Natural killer cell treated with Interleukin-12 subunit alpha and Interleukin-12 subunit beta and Interleukin-15 and Interleukin-18, amount 100 ng/mL, for 72 hours (primary cell): ENCODE results near the gene SLC49A4. TPM values are rescaled to one million over a fixed set of nuclear protein-coding genes. Genes with fewer than 3 reads are reported as not detected.

Source experiments
- ATAC-seq, 2 donors: fragments of 150-1000 bp; cut with Tn5 transposase in 1 of 2; sonication (Bioruptor Pico), chemical (Tn5 transposase) in 1 of 2; 2 replicates each; pipeline ENCODE4 v1.10.0; 2021
- DNase-seq: peaks from one replicate; pipeline ENCODE4 v3.0.0; 2022; ENCODE audit warnings: low spot score
- H3K27ac Mint-ChIP-seq, 2 donors: 1 replicate in 1 of 2; 2 replicates in 1 of 2; pipeline ENCODE4 v1.8.0; 2022; ENCODE audit warnings: mixed read lengths in 2 of 2, mild to moderate bottlenecking in 1 of 2, moderate library complexity in 1 of 2
- H3K27me3 Mint-ChIP-seq, 2 donors: 1 replicate in 1 of 2; 2 replicates in 1 of 2; pipeline ENCODE4 v1.8.0; 2022; ENCODE audit warnings: mixed read lengths in 2 of 2
- H3K36me3 Mint-ChIP-seq: one replicate; pipeline ENCODE4 v1.8.0; 2022; ENCODE audit warnings: mixed read lengths
- H3K4me1 Mint-ChIP-seq, 2 donors: 1 replicate in 1 of 2; 2 replicates in 1 of 2; pipeline ENCODE4 v1.8.0; 2022; ENCODE audit warnings: low read depth in 2 of 2, mixed read lengths in 2 of 2, mild to moderate bottlenecking in 1 of 2
- H3K4me3 Mint-ChIP-seq: one replicate; pipeline ENCODE4 v1.8.0; 2022; ENCODE audit warnings: mixed read lengths
- H3K9me3 Mint-ChIP-seq: 2 replicates; pipeline ENCODE4 v1.8.0; 2022; ENCODE audit warnings: mixed read lengths
- total RNA-seq, 2 donors: library from RNA; stranded (reverse); gene quantifications; one replicate each; pipeline ENCODE4 v1.2.3, GENCODE V29; 2022

Gene SLC49A4
- total RNA-seq, 2 donors from 2014 or later = 1.8 to 2.7 TPM

GRCh38 chr3:122795674-122796195 is 866 bp downstream of the SLC49A4 start:
- H3K9me3 Mint-ChIP-seq = no peaks in the 10 kb centered on the region
- peaks cover 25 to 32% of the 10 kb centered on the region in 2 donors for H3K4me1 Mint-ChIP-seq
- no peak for ATAC-seq
- peak overlapping the region in 1 of 2 donors; percentile 23 for H3K27ac Mint-ChIP-seq
- DNase-seq = no peak
- H3K36me3 Mint-ChIP-seq = no peaks in the 10 kb centered on the region
- H3K4me3 Mint-ChIP-seq = peak overlapping the region; percentile 89
- H3K27me3 Mint-ChIP-seq = no peaks in the 10 kb centered on the region

- H3K4me3 Mint-ChIP-seq = peak overlapping the region; percentile 28
- no peaks in the 10 kb centered on the region for H3K27me3 Mint-ChIP-seq
- H3K4me1 Mint-ChIP-seq = peaks cover 25 to 32% of the 10 kb centered on the region in 2 donors
- H3K27ac Mint-ChIP-seq = no peak overlapping the region
- DNase-seq = no peak
- no peaks in the 10 kb centered on the region for H3K36me3 Mint-ChIP-seq
- ATAC-seq = no peak
- no peaks in the 10 kb centered on the region for H3K9me3 Mint-ChIP-seq
Observed at GRCh38 chr3:122797291-122797690, 2.4 kb downstream of the SLC49A4 start.

- no peak overlapping the region for H3K27ac Mint-ChIP-seq
- DNase-seq = no peak
- H3K27me3 Mint-ChIP-seq = no peaks in the 10 kb centered on the region
- peaks cover 7% of the 10 kb centered on the region for H3K36me3 Mint-ChIP-seq
- no peak for ATAC-seq
- H3K9me3 Mint-ChIP-seq = no peaks in the 10 kb centered on the region
- peaks cover 23% of the 10 kb centered on the region in 2 donors for H3K4me1 Mint-ChIP-seq
- no peak overlapping the region for H3K4me3 Mint-ChIP-seq
Observed at GRCh38 chr3:122799322-122799721, 4.5 kb downstream of the SLC49A4 start.

- Mint-ChIP-seq H3K9me3 (no peaks in the 10 kb centered on the region), H3K36me3 (peaks cover 7% of the 10 kb centered on the region), H3K27ac (no peak overlapping the region), H3K27me3 (no peaks in the 10 kb centered on the region), H3K4me1 (peaks cover 19 to 21% of the 10 kb centered on the region in 2 donors), H3K4me3 (no peak overlapping the region)
- no peak for DNase-seq
- ATAC-seq = no peak
Observed at GRCh38 chr3:122800031-122800430, 5.2 kb downstream of the SLC49A4 start.

GRCh38 chr3:122800706-122801237 is 5.9 kb downstream of the SLC49A4 start:
- H3K27ac Mint-ChIP-seq = no peak overlapping the region
- no peak for DNase-seq
- no peak for ATAC-seq
- H3K36me3 Mint-ChIP-seq = peaks cover 7% of the 10 kb centered on the region
- H3K27me3 Mint-ChIP-seq = no peaks in the 10 kb centered on the region
- H3K4me3 Mint-ChIP-seq = no peak overlapping the region
- peaks cover 17% of the 10 kb centered on the region in 2 donors for H3K4me1 Mint-ChIP-seq
- no peaks in the 10 kb centered on the region for H3K9me3 Mint-ChIP-seq

- Mint-ChIP-seq H3K27ac (no peak overlapping the region), H3K27me3 (no peaks in the 10 kb centered on the region), H3K4me3 (no peak overlapping the region), H3K36me3 (peaks cover 7% of the 10 kb centered on the region), H3K4me1 (peaks cover 5 to 9% of the 10 kb centered on the region in 2 donors), H3K9me3 (no peaks in the 10 kb centered on the region)
- ATAC-seq (no peak), DNase-seq (no peak)
Observed at GRCh38 chr3:122802323-122802722, 7.5 kb downstream of the SLC49A4 start.

GRCh38 chr3:122803977-122804376 is 9.1 kb downstream of the SLC49A4 start:
- H3K9me3 Mint-ChIP-seq = no peaks in the 10 kb centered on the region
- ATAC-seq (peak in 1 of 2 donors; percentile 54), DNase-seq (no peak)
- no peaks in the 10 kb centered on the region for H3K27me3 Mint-ChIP-seq
- H3K4me3 Mint-ChIP-seq = no peak overlapping the region
- H3K36me3 Mint-ChIP-seq = peaks cover 7% of the 10 kb centered on the region
- peaks cover 4 to 9% of the 10 kb centered on the region in 2 donors for H3K4me1 Mint-ChIP-seq
- no peak overlapping the region for H3K27ac Mint-ChIP-seq

- Mint-ChIP-seq H3K36me3 (no peaks in the 10 kb centered on the region), H3K27me3 (no peaks in the 10 kb centered on the region), H3K27ac (no peak overlapping the region), H3K4me1 (no peaks in the 10 kb centered on the region), H3K4me3 (no peak overlapping the region), H3K9me3 (no peaks in the 10 kb centered on the region)
- DNase-seq = no peak
- ATAC-seq = no peak
Observed at GRCh38 chr3:122810734-122811133, 15.9 kb downstream of the SLC49A4 start.

- Mint-ChIP-seq H3K27me3 (no peaks in the 10 kb centered on the region), H3K4me1 (peaks cover 0 to 3% of the 10 kb centered on the region in 2 donors), H3K4me3 (no peak overlapping the region), H3K27ac (no peak overlapping the region), H3K9me3 (no peaks in the 10 kb centered on the region), H3K36me3 (no peaks in the 10 kb centered on the region)
- DNase-seq (no peak), ATAC-seq (no peak)
Observed at GRCh38 chr3:122816587-122816986, 21.7 kb downstream of the SLC49A4 start.

- DNase-seq (no peak), ATAC-seq (no peak)
- Mint-ChIP-seq H3K9me3 (no peaks in the 10 kb centered on the region), H3K36me3 (no peaks in the 10 kb centered on the region), H3K4me3 (no peak overlapping the region), H3K27me3 (no peaks in the 10 kb centered on the region), H3K27ac (no peak overlapping the region), H3K4me1 (peaks cover 0 to 5% of the 10 kb centered on the region in 2 donors)
Observed at GRCh38 chr3:122824465-122825381, 29.9 kb downstream of the SLC49A4 start.

GRCh38 chr3:122825460-122825859 is 30.6 kb downstream of the SLC49A4 start:
- Mint-ChIP-seq H3K27me3 (no peaks in the 10 kb centered on the region), H3K4me1 (peaks cover 0 to 5% of the 10 kb centered on the region in 2 donors), H3K27ac (no peak overlapping the region), H3K4me3 (no peak overlapping the region), H3K36me3 (no peaks in the 10 kb centered on the region), H3K9me3 (no peaks in the 10 kb centered on the region)
- ATAC-seq (no peak), DNase-seq (no peak)

- Mint-ChIP-seq H3K4me1 (peaks cover 0 to 5% of the 10 kb centered on the region in 2 donors), H3K4me3 (no peak overlapping the region), H3K27me3 (no peaks in the 10 kb centered on the region), H3K36me3 (no peaks in the 10 kb centered on the region), H3K27ac (no peak overlapping the region), H3K9me3 (no peaks in the 10 kb centered on the region)
- no peak for DNase-seq
- no peak for ATAC-seq
Observed at GRCh38 chr3:122826278-122826677, 31.4 kb downstream of the SLC49A4 start.

- ATAC-seq (no peak), DNase-seq (no peak)
- Mint-ChIP-seq H3K9me3 (no peaks in the 10 kb centered on the region), H3K36me3 (no peaks in the 10 kb centered on the region), H3K4me3 (no peak overlapping the region), H3K27me3 (no peaks in the 10 kb centered on the region), H3K27ac (no peak overlapping the region), H3K4me1 (peaks cover 0 to 5% of the 10 kb centered on the region in 2 donors)
Observed at GRCh38 chr3:122828281-122828680, 33.4 kb downstream of the SLC49A4 start.

- Mint-ChIP-seq H3K36me3 (peaks cover 15% of the 10 kb centered on the region), H3K4me3 (no peak overlapping the region)
Observed at GRCh38 chr3:122835590-122835989, 40.7 kb downstream of the SLC49A4 start.

More at GRCh38 chr3:122835590-122835989, 40.7 kb downstream of the SLC49A4 start:
- Mint-ChIP-seq H3K4me1 (no peaks in the 10 kb centered on the region), H3K27ac (no peak overlapping the region), H3K27me3 (no peaks in the 10 kb centered on the region), H3K9me3 (no peaks in the 10 kb centered on the region)
- ATAC-seq (no peak), DNase-seq (no peak)
